ENCODE data around the gene OMP. TPM values are rescaled to one million over a fixed set of nuclear protein-coding genes. Genes with fewer than 3 reads are reported as not detected.
"Not testable (repeated sequence)": the region's sequence is repeated elsewhere in the genome, so short reads cannot be mapped to it uniquely, and the experiment has no call there.

The OMP gene
- total RNA-seq, 1 donor from 2014 or later: 9.6 TPM

- DNase-seq (ENCODE audit: low spot score): peak; percentile 79
Observed at GRCh38 chr11:77086521-77087472, 15.8 kb upstream of the OMP start.

- DNase-seq (ENCODE audit: low spot score): no peak
Observed at GRCh38 chr11:77087723-77088225, 14.9 kb upstream of the OMP start.

DNA sequence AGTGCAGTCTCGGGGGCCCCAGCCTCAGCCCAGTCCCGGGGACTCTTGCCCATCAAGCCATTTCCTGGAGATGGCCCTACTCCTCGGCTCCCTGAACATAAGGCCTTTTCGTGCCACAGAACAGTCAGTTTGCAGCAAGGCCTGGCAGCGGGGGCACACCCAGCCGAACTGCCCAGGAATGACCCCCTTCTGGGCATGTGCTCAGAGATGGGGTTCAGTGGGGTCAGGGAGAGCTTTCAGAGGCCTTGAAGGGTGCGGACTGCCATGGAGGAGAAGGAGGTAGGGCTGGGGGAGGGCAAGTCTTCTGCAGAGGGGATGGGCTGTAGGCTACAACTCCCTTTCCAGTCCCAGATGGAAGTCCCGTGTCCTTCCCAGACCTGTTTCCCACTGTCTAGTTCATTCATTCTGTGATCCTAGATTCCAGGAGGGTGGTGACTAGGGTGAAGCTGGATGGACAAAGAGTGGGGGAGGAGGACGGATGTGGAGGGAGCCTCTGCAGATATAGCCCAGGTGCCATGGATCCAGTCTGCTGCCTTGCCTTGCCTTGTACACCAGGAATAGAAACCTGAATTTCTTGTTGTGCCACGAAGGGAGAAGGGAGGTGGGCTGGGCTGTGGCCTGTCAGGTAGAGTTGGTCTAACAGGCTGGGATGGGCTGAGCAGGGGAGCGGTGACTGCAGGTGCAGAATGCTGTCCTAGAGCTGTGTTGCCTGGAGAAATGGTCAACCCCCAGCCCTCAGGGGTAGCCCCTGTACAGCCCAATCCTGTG is 14.2 kb upstream of the OMP start:
- peak; percentile 85 for DNase-seq (ENCODE audit: low spot score)

DNA sequence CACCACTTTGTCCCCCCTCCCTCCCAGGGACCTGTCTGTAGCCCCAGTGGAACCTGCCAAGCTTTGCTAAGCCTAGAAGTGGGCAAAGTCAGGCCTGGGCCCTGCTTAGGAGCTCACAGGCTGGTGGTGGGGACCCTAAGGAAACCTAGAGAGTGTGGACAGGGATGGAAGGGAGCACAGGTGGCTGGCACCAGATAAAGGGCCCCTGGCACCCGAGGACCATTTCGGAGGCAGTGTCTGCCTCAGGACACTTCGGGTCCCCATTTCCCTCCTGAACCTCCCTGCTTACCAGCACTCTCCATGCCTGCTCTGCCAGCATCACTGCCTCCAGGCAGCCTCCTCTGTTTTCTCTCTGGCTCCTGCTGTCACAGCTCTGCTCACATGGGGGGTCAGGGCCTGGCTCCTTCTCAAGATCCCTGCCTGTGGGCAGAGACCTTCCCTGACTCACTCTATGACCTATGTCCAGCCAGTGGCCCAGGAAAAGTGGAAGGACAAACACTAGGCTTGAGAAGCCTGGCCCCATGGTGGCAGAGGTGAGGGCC is 13.6 kb upstream of the OMP start:
- no peak for DNase-seq (ENCODE audit: low spot score)

DNA sequence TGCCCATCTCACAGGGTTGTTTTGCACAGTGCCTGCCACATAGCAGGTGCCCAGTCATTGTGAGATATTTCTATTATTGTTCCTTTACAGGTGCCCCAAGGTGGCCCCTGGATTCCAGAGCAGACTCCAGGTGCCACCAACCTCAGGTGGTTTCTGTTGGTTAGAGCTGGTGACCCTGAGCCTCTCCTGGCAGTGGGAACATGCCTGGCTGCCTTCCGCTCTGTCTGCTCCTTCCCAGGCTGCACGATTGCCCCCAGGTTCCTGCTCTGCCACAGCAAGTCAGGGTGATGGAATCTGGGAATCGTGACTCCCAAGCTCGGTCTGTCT is 12.6 kb upstream of the OMP start:
- no peak for DNase-seq (ENCODE audit: low spot score)

- DNase-seq (ENCODE audit: low spot score): no peak
Observed at GRCh38 chr11:77090373-77091111, 12.1 kb upstream of the OMP start.

- DNase-seq (ENCODE audit: low spot score): peak; percentile 85
Observed at GRCh38 chr11:77091146-77091940, 11.3 kb upstream of the OMP start.

- DNase-seq (ENCODE audit: low spot score): no peak
Observed at GRCh38 chr11:77092382-77092781, 10.3 kb upstream of the OMP start.

GRCh38 chr11:77093056-77093891 is 9.4 kb upstream of the OMP start:
- DNase-seq (ENCODE audit: low spot score): no peak

GRCh38 chr11:77093987-77094840 is 8.4 kb upstream of the OMP start:
- no peak for DNase-seq (ENCODE audit: low spot score)

- no peak for DNase-seq (ENCODE audit: low spot score)
Observed at GRCh38 chr11:77094841-77095365, 7.7 kb upstream of the OMP start.

- DNase-seq (ENCODE audit: low spot score): no peak
Observed at GRCh38 chr11:77095551-77096490, 6.8 kb upstream of the OMP start.

DNA sequence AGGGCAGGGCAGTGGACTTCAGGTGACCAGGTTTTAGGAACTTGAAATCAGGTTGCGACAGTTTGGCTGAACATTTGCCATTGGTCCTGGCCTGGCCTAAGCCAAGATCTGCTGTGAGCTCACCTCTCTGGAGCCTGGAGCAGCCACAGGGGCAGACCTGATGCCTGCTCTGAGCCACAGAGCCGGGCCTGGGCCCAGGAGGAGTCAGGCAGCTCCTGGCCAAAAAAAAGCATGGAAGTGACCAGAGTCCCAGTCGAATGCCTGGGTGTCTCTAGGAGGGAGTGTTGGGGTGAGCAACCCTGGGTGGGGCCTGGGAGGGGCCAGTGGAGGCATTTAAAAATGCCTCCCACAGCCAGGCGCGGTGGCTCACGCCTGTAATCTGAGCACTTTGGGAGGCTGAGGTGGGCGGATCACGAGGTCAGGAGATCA is 6.0 kb upstream of the OMP start:
- no peak for DNase-seq (ENCODE audit: low spot score)

DNA sequence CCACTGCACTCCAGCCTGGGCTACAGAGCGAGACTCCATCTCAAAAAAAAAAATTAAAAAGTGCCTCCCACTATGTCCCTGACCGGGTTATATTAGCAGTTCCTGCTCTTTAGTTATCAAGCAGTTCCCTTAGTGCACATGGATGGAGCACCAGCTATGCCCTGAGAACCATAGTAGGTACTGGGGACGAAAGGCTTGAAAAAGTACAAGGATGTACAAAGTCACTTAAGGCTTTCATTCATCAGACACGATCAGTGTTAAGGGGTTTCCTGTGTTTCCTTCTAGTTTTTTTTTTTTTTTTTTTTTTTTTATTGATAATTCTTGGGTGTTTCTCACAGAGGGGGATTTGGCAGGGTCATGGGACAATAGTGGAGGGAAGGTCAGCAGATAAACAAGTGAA is 5.5 kb upstream of the OMP start:
- DNase-seq (ENCODE audit: low spot score): not testable (repeated sequence)

DNA sequence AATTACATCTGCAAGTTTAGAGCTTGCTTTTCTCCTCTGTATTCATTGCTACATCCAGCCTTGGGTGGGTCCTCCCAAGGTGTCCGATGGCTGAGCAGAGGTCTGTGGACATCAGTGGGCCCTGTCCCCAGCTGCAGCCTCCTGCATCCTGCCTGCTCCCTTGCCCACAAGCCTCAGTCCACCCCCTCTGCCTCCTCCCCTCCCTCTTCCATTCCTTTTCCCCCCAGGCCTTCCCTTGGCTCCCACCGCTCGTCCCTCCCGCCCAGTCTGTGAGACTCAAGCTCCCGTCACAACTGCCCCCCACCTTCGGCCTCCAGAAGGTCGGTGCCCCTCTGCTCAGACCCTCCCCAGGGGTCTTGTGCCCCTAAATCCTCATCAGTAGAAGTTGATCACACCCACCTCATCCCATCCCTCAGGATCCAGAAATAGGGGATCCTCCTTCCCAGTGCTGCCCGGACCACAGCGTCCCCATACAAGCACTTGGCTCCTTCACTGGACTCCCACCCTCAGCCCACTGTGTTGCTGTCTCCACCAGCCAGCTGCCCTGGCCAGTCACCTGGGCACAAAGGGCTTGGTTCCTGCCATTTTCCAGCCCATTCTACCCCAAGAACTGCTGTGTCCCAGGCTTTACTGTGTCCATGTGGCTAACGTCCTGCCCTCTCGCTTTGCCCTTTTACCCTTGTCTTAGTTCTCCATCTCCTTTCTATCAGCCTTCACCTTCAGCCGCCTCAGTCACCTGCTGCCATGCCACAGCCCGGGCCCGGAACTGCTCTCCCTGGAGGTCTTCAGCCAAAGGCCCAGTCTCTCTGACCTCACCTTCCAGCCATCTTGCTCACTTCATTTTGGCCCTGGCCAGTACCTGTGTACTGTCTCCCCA is 2.2 kb upstream of the OMP start:
- no peak for DNase-seq (ENCODE audit: low spot score)

DNA sequence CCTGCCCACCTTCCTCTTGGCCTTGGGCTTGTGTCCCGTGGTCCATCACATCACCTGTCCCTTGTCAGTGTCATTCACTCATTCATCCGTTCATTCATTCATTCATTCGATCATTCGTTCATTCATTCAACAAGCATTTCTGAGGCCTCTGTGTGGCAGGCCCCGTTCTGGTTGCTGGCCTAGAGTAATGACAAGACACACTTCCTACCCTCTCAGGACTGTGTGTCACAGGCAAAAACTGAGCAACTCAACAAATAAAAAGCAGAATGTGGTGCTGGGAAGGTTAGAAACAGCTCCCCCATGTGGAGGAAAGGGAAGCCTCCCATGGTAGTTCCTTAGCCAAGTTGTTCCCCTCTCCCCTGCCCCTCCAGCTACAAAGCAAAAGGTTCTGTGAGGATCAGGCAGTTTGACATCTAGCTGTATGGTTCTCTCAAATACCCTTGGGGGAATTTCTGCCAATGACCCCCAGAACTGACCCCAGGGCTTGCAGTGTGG is 1.6 kb upstream of the OMP start:
- DNase-seq (ENCODE audit: low spot score): no peak

Data from ureter (tissue), 1 donor.